Measurements from ENCODE around the gene DTD1.

Gene DTD1

DNA sequence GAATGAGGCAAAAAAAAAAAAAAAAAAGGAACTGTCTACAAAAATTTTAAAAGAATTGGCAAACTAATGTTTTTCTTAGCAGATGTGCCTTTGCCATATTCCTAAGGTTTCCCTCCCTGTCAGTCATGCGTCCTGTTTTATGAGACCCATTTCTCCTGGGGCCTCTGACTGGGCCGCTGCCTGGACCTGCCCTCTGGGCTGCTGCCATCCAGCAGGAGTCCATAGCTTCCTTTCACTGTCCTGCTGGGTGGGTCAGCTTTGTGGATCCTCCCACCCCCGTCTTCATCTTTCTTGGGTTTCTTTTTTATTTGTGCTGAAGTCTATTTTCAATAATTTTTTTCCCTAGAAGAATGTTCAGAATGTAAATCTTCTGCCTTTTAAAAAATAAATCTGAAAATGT is 114.9 kb downstream of the DTD1 start:
- no peak for DNase-seq (ENCODE audit: low spot score)

DNA sequence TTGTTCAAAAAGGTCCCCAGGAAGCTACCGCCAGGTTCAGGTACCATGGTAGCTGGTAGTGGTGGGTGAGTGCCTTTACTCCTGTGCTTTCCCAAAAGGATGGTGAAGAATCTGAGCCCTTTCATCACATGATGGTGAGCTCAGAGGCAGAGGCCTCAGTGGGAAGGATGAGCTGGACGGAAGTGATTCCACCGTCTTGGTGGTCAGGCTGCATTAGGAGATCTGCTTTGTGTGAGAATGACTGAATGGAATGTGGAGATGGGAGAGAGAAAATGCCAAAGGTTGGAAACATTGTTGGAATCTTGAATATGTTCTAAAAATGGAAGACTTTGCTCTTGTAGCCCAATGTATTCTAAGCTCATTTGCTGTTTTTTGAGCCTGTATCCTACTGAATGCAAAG is 117.6 kb downstream of the DTD1 start:
- no peak for DNase-seq (ENCODE audit: low spot score)

DNA sequence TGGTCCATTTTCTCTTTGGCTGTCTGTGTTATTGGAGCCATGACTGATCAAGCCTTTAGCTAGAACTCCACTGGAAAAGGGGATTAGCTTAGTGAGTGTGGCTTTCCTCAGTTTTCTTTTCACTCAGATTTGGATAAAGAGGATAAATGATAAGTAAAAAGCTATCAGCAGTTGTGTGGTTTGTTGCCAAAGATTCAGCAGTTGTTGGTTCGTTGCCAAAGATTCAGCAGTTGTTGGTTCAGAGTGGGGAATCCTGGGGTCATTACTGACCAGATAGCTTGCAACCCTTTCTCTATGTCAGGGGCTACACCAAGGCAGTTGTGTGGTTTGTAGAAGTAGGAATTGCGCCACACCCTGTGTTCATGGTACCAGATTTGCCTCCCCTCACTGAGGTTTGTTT is 118.1 kb downstream of the DTD1 start:
- no peak for DNase-seq (ENCODE audit: low spot score)

DNA sequence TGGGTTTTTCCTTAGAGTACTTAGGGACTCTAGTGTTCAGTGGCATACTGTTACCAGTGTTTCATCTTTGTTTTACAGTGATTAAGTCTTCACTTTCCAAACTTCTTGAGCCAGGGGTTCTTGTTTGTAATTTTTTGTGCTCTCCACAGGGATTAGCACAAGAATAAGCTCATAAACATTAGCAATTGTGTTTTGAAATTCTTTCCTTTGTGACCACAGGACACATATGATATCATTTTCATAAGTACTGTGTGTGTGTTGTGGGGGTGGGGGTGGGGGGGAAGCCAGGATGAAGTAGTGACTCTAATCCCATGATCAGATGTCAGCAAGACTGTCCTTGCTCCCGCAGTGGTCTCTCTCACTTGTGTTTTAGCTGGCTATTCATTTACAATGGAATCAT is 124.3 kb downstream of the DTD1 start:
- DNase-seq (ENCODE audit: low spot score), result no peak

DNA sequence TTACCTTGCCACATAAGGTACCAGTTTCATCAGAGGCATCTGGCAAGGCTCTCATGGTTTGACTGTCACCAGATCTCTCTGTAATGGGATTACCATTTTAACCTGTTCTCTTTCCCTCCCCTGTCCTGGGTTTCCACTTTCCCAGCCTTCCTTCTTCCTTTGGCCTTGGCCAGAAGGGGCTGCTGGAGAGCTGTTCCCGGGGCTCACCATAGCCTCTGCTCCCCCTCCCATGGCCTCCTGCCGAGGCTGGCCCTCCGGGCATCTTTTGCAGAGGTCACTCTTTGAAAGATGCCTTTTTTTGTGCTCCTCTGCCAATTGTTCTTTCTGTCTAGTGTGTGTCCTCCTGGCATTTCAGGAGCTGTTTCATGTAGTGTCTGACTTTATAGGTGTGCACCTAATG is 125.0 kb downstream of the DTD1 start:
- DNase-seq (ENCODE audit: low spot score), result peak; percentile 52

DNA sequence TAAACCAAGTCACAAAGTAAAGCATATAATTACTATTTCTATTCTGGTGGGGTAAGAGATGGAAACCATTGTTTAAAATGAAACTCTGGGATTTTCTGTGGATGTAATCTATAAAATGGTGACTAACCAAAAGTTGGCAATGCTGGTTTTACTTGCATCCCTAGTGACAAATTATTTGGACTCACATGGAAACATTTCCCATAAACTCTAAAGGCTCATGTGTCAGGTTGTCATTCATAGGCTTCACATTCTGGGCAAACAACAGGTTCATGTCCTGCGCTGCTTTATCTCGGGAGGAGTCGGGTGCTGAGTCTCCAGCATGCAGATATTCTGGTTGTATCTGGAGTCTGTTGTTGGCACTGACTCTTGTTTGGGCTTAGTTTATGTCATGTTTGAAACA is 127.7 kb downstream of the DTD1 start:
- no peak for DNase-seq (ENCODE audit: low spot score)

DNA sequence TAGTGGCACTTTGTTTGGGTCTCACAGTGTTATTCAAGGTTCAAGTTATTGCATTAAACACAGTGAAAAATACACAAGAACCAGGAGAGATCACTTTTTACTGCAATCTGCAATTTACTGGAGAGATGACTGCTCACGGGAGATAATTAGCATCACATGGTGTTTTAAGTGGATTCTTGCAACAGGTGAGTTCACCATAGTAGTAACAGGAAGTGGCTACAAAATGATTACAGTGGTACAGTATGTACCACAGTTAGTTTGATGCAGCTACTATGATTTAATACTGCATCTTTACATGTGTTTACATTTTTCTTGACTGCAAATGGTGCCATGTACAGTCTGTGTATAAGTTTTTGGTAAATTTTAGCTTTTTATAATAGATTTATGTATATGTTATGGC is 129.2 kb downstream of the DTD1 start:
- DNase-seq (ENCODE audit: low spot score), result no peak

DNA sequence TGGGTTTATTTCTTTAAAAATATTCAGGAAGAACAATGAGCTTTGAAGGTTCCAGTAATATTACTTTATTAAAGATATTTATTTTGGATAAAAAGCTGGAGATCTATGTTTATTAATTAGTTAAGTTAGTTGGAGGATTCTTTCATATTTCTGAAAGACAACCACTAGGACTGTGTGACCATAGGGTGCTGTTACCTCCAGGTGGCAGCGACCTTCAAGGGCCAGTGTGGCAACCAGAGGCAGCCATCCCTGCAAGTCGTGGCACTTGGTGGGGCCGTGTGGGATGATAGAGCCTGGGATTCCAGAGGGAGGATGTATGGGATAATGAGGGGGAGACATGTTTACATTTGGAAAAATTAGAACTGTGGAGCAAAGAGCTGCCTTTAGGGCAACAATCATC is 130.3 kb downstream of the DTD1 start:
- DNase-seq (ENCODE audit: low spot score), result no peak

DNA sequence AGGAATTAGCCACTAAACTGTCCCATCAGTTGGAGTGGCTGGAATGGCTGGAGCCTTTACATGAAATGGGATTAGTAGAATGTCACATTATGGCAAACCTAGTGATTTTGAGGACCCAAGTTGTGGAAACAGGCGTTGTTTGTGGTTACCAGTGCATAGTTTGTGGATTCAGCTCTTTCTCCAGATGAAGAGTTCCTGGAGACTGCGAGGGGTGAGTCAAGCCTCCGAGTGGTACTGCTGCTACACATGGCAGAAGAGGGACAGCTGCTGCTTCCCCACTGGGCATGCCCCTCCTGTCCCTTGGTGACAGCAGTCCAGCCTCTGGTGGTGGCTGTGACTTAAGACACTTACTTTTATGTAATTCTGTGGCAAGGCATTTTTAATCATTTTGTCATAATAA is 131.6 kb downstream of the DTD1 start:
- DNase-seq (ENCODE audit: low spot score), result no peak

DNA sequence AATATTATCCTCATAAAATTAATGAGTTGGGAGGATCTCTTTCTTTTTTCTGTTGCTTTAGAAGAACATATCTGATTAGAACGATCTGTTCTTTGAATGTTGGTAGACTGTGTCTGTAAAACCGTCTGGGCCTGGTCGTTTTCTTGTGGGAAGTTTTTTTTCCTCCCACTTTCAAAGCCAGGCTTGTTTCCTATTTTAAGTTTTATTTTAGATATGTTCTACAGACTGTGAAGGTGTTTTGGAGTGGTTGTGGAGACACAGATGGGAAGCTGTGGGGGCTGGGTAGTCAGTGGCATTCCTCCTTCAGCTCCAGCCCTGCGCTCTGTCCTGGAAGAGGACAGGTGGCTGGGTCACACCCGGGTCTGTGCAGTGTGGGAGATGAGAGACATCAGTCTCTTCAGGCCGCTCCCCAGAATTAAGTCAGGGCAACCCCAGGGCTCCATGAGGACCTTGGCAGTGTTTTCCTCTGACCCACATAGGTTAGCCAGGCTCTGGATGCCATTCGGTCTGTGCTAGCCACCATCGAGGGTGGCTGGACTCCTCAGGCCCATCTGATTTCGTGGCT is 133.8 kb downstream of the DTD1 start:
- DNase-seq (ENCODE audit: low spot score), result no peak

DNA sequence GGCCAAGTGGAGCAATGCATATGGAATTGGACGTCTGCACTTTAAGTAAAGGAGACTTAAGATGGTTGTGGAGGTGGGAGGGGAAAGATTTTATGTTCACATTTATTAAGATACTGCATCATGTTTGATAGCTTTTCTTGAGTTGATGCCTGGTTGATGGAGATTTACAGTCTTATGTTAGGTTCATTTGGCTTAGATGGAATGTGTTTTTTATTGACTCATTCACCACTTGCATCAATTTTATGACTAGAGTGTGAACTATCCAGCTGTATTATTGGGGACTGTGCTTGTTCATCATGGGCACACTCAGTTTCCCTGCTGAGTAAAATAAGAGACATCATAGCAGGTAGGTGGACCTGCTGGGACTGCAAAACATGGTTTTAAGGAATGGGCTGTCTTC is 134.5 kb downstream of the DTD1 start:
- DNase-seq (ENCODE audit: low spot score), result no peak

DNA sequence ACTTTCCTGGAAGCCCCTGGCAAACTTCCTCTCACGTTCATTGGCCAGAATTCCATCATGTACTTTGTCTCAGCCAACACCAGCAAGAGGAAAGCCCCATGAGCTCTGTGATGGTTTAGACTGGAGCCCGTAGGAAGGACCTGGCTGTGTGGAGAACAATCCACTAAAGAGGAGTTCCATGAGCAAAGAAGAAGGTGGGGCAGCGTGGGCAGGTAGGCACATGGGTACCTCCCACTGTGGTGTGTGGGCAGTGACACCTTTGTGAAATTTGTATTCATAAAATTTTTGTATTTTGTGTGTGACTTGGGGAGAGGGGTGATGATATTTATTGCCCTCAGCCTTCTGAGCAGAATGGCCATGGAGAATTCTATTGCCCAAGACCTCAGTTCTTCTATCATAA is 136.2 kb downstream of the DTD1 start:
- no peak for DNase-seq (ENCODE audit: low spot score)

DNA sequence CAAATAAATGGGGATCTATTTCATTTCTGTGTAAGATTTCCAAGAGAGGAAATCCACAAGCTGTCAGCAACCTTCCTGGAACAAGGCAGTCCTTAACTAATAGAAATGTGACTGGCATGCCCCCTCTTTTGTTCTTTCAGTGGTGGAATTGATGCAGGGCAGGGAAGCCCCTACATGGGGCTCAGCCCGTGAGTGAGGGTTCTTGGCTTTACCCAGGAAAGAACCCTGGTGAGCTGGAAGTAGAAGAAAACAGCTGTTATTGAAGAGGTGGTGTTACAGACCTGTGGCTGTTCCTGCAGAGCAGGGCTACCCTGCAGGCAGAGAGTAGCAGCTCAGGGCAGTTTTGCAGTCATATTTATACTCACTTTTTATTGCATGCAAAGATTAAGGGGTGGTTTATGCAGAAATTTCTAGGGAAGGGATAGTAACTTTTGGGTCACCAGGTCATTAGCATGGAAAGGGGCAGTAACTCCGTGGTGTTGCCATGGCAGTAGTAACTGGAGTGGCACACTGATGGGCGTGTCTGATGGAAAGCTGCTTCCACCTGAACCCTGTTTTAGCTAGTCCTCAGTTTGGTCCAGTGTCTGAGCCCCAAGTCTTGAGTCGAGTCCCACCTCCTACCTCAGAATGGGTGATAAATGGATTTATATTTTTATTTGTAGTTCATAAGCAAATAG is 137.1 kb downstream of the DTD1 start:
- no peak for DNase-seq (ENCODE audit: low spot score)

DNA sequence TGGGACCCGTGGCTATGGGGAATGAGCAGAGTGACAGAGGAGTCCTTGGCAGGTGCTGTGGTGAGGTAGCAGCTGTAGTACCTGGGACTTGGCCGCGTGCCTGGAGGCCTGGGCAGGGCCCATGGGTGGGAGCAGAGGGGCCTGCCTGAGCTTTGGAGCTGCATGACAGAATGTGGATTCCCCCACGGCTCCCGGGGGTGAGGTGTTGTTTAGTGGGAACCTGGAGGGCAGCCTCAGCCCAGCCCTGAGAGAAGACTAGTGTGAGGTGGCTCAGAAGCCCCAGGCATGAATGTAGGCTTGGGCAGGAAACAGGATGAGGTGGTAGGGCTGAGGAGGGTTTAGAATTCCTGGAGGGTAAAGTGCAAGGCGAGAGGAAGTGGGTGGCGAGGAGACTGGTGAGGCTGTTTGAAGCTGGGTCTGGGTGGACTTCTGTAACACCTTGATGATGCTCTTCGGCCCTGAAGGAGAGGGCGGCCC is 139.2 kb downstream of the DTD1 start:
- no peak for DNase-seq (ENCODE audit: low spot score)

DNA sequence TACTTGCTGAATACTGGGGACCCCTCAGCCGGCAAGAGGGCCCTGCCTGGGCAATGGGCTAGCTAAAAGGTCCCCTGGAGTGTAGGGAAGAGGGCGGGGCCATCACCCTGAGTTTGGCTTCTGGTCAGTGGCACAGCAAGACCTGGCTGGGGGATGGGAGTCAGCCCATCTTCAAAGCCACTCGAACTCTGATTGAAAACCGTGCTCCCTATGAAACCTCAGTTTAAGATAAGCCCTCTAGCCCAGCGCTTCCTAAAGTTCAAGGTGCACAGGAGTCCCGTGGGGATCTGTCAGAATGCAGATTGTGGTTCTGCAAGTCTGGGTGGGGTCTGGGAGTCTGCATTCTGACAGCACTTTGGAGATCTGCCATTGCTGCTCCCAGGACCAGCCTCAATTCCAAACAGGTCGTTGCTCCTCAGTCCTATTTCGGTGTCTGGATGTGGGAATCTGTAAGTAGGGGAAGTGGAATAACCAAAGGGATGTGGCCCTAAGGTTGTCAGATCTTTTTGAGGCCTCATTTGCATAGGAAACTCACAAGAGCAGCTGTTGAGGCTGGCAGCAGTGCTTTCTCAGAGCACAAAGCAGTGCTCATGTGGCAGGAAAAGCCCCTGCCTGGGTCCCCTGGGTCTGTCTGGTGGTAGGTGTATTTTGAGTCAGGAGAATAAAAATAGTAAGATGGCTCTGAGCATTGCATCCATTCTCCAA is 140.5 kb downstream of the DTD1 start:
- DNase-seq (ENCODE audit: low spot score), result no peak

DNA sequence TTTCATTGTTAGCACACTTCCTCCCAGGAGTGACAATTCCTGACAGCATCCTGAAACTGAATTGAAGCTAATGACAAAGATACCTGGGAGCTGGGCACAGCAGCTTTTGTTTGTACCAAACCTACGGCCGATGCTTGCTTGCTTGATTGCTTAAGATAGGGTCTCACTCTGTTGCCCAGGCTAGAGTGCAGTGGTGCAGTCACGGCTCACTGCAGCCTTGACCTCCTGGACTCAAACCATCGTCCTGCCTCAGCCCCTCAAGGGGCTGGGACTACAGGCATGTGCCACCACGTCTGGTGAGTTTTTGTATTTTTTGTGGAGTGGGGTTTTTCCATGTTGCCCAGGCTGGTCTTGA is 141.0 kb downstream of the DTD1 start:
- no peak for DNase-seq (ENCODE audit: low spot score)

DNA sequence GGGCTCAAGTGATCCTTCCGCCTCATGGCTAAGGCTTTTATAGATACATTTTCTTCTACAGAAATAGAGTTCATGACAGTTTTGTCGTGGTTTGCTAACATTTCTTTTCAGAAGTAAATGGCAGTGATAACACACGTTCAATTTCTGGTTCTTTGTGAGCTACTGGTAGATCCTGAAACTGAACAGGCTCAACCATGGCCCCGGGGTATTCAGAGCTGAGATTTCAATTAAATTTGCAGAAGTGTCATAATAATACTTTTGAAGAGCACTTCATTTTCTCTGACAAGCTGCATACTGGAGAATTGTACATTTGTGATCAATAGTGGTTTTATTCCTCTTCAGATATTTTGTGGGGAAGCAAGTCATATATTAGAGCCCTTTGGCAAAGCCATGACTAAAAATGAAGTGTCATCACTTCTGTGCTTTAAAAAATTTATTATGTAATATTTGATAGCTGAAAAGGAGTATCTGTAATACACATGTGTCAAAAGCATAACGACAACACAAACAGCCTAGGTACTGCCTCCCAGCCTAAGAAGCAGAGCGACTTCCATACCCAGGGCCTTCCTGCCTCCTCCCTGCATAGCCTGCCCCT is 141.5 kb downstream of the DTD1 start:
- DNase-seq (ENCODE audit: low spot score), result no peak

DNA sequence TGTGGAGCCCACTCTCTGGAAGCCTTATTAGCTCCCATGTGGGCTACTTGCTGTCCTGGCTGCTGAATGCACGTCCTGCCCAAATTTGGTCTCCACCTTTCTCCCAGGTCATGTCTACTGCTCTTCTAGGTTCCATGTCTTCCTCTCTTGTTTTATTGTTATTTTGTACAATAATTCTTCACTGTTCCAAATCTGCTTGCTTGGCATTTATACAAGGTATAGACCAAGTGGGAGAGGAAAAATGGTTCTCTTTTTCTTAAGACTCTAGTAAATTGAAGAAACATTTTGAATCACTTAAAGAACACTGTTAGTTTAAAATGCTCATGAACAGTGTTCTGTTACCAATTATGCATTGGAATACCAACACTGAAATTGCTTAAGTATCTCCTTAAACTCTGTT is 144.1 kb downstream of the DTD1 start:
- no peak for DNase-seq (ENCODE audit: low spot score)

DNA sequence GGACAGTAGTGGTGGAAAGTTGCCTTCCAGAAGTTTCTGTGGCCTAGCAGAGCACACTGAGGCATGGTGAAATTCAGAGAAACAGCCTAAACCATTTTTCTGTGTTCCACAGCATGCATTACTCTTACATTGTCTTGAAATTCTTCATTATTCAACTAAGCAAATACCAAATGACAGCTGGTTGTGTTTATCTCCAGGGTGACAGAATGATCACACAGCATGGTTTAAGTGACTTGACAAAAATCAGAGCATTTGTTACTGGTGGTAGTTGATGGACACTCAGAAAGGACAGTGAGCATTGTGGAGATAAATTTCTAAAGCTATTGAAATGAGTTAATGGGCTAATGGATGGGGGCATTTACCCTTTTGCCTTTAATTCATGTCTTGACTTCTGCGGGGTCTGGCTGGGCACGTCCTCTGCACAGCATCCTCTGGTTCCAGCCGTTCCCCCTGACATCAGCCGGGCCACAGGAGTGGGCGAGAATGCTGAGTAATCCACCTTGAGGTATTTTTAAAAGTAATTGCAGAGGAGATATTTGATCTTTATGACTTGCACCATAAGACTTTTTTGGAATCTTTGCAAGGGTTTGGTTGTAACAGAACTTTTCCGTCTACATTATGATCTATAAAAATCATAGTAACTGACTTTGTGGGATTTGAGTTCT is 146.8 kb downstream of the DTD1 start:
- no peak for DNase-seq (ENCODE audit: low spot score)

DNA sequence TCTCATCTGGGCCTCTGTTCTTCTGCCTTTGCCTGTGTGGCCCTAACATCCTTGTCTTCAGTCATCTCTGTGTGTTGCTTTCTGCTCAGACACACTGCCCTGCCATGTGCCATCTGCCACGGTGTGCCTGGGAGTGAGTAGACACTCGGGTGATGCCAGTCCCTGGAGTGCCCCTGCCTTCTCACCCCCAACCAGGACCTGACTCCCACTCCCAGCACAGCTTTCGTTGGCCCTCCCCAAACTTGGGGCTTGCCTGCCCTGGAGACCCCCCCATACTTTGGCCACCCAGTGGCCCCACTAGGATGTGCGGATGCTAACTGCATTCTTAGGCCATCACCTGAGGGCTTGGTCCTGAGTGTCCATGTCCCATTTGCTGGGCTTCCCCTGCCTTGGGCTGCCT is 149.3 kb downstream of the DTD1 start:
- DNase-seq (ENCODE audit: low spot score), result no peak

DNA sequence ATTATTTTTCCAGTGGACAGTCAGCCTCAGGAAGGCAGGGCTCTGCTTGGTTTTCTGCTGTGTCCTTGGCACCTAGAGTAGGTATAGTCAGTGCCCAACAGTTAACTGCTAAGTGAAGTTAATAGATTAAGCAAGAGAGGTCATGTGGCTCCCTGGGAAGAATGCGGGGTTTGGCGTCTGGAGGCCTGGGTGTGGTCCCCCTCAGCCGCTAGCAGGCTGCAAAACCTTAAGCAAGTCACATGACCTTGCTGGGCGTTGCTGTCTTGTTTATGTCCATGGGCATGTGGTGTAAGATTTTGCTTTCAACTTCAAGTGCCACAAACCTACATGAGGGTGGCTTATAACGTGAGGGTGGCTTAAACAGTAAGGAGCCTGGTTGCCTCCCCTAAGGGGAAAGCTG is 150.2 kb downstream of the DTD1 start:
- no peak for DNase-seq (ENCODE audit: low spot score)

DNA sequence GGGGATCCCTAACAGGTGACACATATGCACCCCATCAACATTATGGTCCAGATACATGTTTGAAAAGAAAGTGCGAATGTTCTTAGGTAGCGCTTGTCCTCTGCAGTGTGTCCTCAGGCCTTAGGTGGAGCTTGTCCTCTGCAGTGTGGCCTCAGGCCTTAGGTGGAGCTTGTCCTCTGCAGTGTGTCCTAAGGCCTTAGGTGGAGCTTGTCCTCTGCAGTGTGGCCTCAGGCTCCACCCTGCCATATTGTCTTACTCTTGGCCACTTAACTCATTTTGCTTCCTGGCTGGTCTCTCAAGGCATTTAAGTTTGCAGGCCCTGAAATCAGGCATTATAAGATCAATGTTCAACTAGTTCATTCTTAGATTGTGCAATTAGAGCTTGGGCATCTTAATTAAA is 151.0 kb downstream of the DTD1 start:
- no peak for DNase-seq (ENCODE audit: low spot score)

DNA sequence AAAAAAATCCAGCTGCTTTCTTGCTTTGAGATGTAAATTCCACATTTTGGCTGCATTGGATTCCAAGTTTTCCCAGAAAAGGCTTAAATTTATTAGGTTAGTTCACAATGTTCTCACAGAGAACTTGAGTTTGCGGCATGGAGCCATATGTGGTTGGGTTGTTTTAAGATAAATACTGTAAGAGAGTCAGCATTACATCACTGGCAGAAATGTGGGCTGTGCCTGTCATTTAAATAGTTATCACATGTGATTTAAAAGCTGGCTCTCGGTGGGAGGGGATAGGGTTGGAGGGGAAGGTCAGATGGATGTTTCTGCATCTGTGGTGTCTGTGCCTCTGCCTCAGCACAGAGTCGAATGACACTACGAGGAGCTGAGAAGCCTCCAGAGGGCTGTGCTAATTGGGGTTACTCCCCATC is 151.9 kb downstream of the DTD1 start:
- peak; percentile 33 for DNase-seq (ENCODE audit: low spot score)

Data from iPS-NIHi11 (cell line).